HEK293T (cell line): Measurements from ENCODE around the gene JOSD2.

ENCODE experiments used
- CTCF ChIA-PET: fragments of 350-600 bp; formaldehyde crosslinking; extraction: SDS; loops from one replicate; lab custom pipeline; 2021; ENCODE audit warnings: antibody characterized with exemption, inconsistent platforms; lab: Yijun Ruan, JAX
- POLR2A ChIA-PET: fragments of 350-600 bp; formaldehyde crosslinking; extraction: SDS; loops from one replicate; lab custom pipeline; 2020; ENCODE audit warnings: antibody characterized with exemption, inconsistent platforms; lab: Yijun Ruan, JAX
- DNase-seq: peaks from one replicate; pipeline ENCODE4 v3.0.0; 2012; ENCODE audit warnings: mixed read lengths; ENCODE audit errors: extremely low spot score
- ARNT ChIP-seq: fragments of 450-650 bp; IDR thresholded peaks from 2 replicates; pipeline ENCODE4 v1.6.1; 2017; ENCODE audit warnings: mild to moderate bottlenecking
- BHLHE40 ChIP-seq: fragments of 450-650 bp; IDR thresholded peaks from 2 replicates; pipeline ENCODE4 v1.6.1; 2016; ENCODE audit warnings: mild to moderate bottlenecking, moderate library complexity, borderline replicate concordance
- CTBP1 ChIP-seq: fragments of 450-650 bp; IDR thresholded peaks from 2 replicates; pipeline ENCODE4 v1.6.1; 2016; ENCODE audit warnings: borderline replicate concordance
- ELF4 ChIP-seq: fragments of 450-650 bp; IDR thresholded peaks from 2 replicates; pipeline ENCODE4 v1.6.1; 2017; ENCODE audit warnings: antibody characterized with exemption
- FOXA1 ChIP-seq: fragments of 450-650 bp; IDR thresholded peaks from 2 replicates; pipeline ENCODE4 v1.6.1; 2016; ENCODE audit warnings: mild to moderate bottlenecking
- FOXK2 ChIP-seq: fragments of 450-650 bp; IDR thresholded peaks from 2 replicates; pipeline ENCODE4 v1.6.1; 2016; ENCODE audit warnings: mild to moderate bottlenecking
- FOXM1 ChIP-seq: fragments of 450-650 bp; IDR thresholded peaks from 2 replicates; pipeline ENCODE4 v1.6.1; 2017; ENCODE audit warnings: mild to moderate bottlenecking, borderline replicate concordance
- HDGF ChIP-seq: fragments of 450-650 bp; IDR thresholded peaks from 2 replicates; pipeline ENCODE4 v1.6.1; 2017; ENCODE audit warnings: antibody characterized with exemption, borderline replicate concordance
- L3MBTL2 ChIP-seq: fragments of 450-650 bp; conservative IDR thresholded peaks from 2 replicates; pipeline ENCODE4 v1.6.1; 2016; ENCODE audit warnings: mild to moderate bottlenecking
- LEF1 ChIP-seq: fragments of 450-650 bp; IDR thresholded peaks from 2 replicates; pipeline ENCODE4 v1.6.1; 2017; ENCODE audit warnings: mild to moderate bottlenecking, borderline replicate concordance
- NFRKB ChIP-seq: fragments of 450-650 bp; IDR thresholded peaks from 2 replicates; pipeline ENCODE4 v1.6.1; 2016; ENCODE audit warnings: mild to moderate bottlenecking, moderate library complexity
- PKNOX1 ChIP-seq: fragments of 450-650 bp; IDR thresholded peaks from 2 replicates; pipeline ENCODE4 v1.6.1; 2016
- SP1 ChIP-seq: fragments of 450-650 bp; IDR thresholded peaks from 2 replicates; pipeline ENCODE4 v1.6.1; 2017
- SUZ12 ChIP-seq: fragments of 450-650 bp; IDR thresholded peaks from 2 replicates; pipeline ENCODE4 v1.6.1; 2016; ENCODE audit warnings: mild to moderate bottlenecking
- TARDBP ChIP-seq: fragments of 450-650 bp; IDR thresholded peaks from 2 replicates; pipeline ENCODE4 v1.6.1; 2016
- ZNF384 ChIP-seq: fragments of 450-650 bp; IDR thresholded peaks from 2 replicates; pipeline ENCODE4 v1.6.1; 2016

Gene JOSD2

GRCh38 chr19:50550594-50550966 lies 39.6 kb upstream of the JOSD2 start:
- POLR2A ChIA-PET, result no interaction called here
- TF ChIP-seq HDGF, result no peak
- TF ChIP-seq L3MBTL2, result no peak
- TF ChIP-seq SUZ12, result no peak
- TF ChIP-seq PKNOX1, result no peak
- no peak for TF ChIP-seq ARNT
- TF ChIP-seq NFRKB, result no peak
- no peak for TF ChIP-seq LEF1
- TF ChIP-seq SP1, result no peak
- TF ChIP-seq FOXA1, result no peak
- TF ChIP-seq ZNF384, result no peak
- TF ChIP-seq FOXM1, result no peak
- CTCF ChIA-PET, result interaction anchor here (1.4 kb wide), 1 partner anchor 12 kb away, joined by 3 read pairs; no protein-coding TSS in a partner anchor
- DNase-seq, result no peak

- no peak for TF ChIP-seq ELF4
- TF ChIP-seq ARNT, result no peak
- TF ChIP-seq FOXA1, result no peak
- no peak for DNase-seq
- ChIA-PET CTCF (interaction anchor here (1.4 kb wide), 1 partner anchor 12 kb away, joined by 3 read pairs; no protein-coding TSS in a partner anchor), POLR2A (no interaction called here)
Measured at GRCh38 chr19:50549927-50550593, 39.1 kb upstream of the JOSD2 start.

GRCh38 chr19:50549059-50549926 lies 38.3 kb upstream of the JOSD2 start:
- ChIA-PET POLR2A (no interaction called here), CTCF (interaction anchor here (1.4 kb wide), 1 partner anchor 11 kb away, joined by 3 read pairs; no protein-coding TSS in a partner anchor)
- no peak for TF ChIP-seq CTBP1
- no peak for TF ChIP-seq LEF1
- no peak for TF ChIP-seq ARNT
- no peak for TF ChIP-seq FOXK2
- no peak for TF ChIP-seq FOXA1
- no peak for TF ChIP-seq TARDBP
- TF ChIP-seq HDGF, result no peak
- TF ChIP-seq NFRKB, result no peak
- no peak for TF ChIP-seq BHLHE40
- no peak for TF ChIP-seq PKNOX1
- TF ChIP-seq ELF4, result no peak
- TF ChIP-seq FOXM1, result no peak
- no peak for TF ChIP-seq L3MBTL2
- TF ChIP-seq SUZ12, result no peak
- TF ChIP-seq ZNF384, result no peak
- TF ChIP-seq SP1, result no peak
- no peak for DNase-seq

GRCh38 chr19:50548191-50549058 lies 37.4 kb upstream of the JOSD2 start:
- ChIA-PET POLR2A (no interaction called here), CTCF (interaction anchor here (1.5 kb wide), 1 partner anchor 8 kb away, joined by 4 read pairs; no protein-coding TSS in a partner anchor)
- no peak for TF ChIP-seq ELF4
- TF ChIP-seq L3MBTL2, result no peak
- no peak for TF ChIP-seq ZNF384
- no peak for TF ChIP-seq LEF1
- no peak for TF ChIP-seq PKNOX1
- no peak for TF ChIP-seq BHLHE40
- TF ChIP-seq FOXM1, result no peak
- TF ChIP-seq ARNT, result no peak
- TF ChIP-seq FOXA1, result no peak
- no peak for TF ChIP-seq SUZ12
- DNase-seq, result no peak

- DNase-seq, result no peak
- POLR2A ChIA-PET, result interaction anchor here (0.8 kb wide), 1 partner anchor 9 kb away, joined by 3 read pairs; no protein-coding TSS in a partner anchor
- TF ChIP-seq LEF1 (no peak), FOXA1 (no peak), ZNF384 (no peak), SUZ12 (no peak), BHLHE40 (no peak)
- CTCF ChIA-PET, result interaction anchor here (0.6 to 1.5 kb wide), 3 partner anchors 9 to 229 kb away, joined by 3 to 4 read pairs (median 3); no protein-coding TSS in a partner anchor
Measured at GRCh38 chr19:50547385-50548190, 36.6 kb upstream of the JOSD2 start.
